Neural progenitor cell (in vitro differentiated cells): ENCODE results near the gene CDH13.

Experiments
- CTCF ChIP-seq: fragments of 200-600 bp; sonication (generic); IDR thresholded peaks from 2 replicates; pipeline ENCODE4 v1.5.1; 2017; ENCODE audit warnings: antibody characterized with exemption, mild to moderate bottlenecking
- EZH2 ChIP-seq: fragments of 200-600 bp; sonication (generic); IDR thresholded peaks from 2 replicates; pipeline ENCODE4 v1.6.1; 2017; ENCODE audit warnings: antibody characterized with exemption, mild to moderate bottlenecking, moderate library complexity

- no peak for TF ChIP-seq CTCF
- no peak for TF ChIP-seq EZH2
These were observed 1142.2 kb downstream of the CDH13 start for GRCh38 chr16:83768986-83769385.
